GM23248 (cell line): ENCODE results near the gene OR11L1. TPM values are rescaled to one million over a fixed set of nuclear protein-coding genes. Genes with fewer than 3 reads are reported as not detected.

Experiments
- DNase-seq: peaks from one replicate; pipeline ENCODE4 v3.0.0-alpha.2; 2015
- H2AFZ ChIP-seq: fragments of 200-600 bp; sonication (generic); 2 replicates; pipeline ENCODE4 v1.6.1; 2016; ENCODE audit warnings: antibody characterized with exemption
- H3F3A ChIP-seq: fragments of 200-600 bp; sonication (generic); 2 replicates; pipeline ENCODE4 v1.6.1; 2016; ENCODE audit warnings: mild to moderate bottlenecking, antibody characterized with exemption, mixed run types; ENCODE audit not compliant: insufficient read depth
- H3K27ac ChIP-seq: fragments of 200-600 bp; sonication (generic); 2 replicates; pipeline ENCODE4 v1.5.1; 2016; ENCODE audit warnings: mild to moderate bottlenecking
- H3K27me3 ChIP-seq: fragments of 200-600 bp; sonication (generic); replicated peaks from 2 replicates; pipeline ENCODE4 v1.6.1; 2016; ENCODE audit warnings: mild to moderate bottlenecking; ENCODE audit not compliant: insufficient read depth
- H3K36me3 ChIP-seq: fragments of 200-600 bp; sonication (generic); 2 replicates; pipeline ENCODE4 v1.6.1; 2016; ENCODE audit warnings: low read depth, mild to moderate bottlenecking
- H3K4me1 ChIP-seq: fragments of 200-600 bp; sonication (generic); 2 replicates; pipeline ENCODE4 v1.6.1; 2016; ENCODE audit warnings: mild to moderate bottlenecking; ENCODE audit not compliant: insufficient read depth
- H3K4me2 ChIP-seq: fragments of 200-600 bp; sonication (generic); one replicate; pipeline ENCODE4 v1.6.1; 2016; ENCODE audit warnings: mild to moderate bottlenecking; ENCODE audit not compliant: unreplicated experiment
- H3K4me3 ChIP-seq: fragments of 200-600 bp; sonication (generic); 2 replicates; pipeline ENCODE4 v1.5.1; 2016; ENCODE audit warnings: mild to moderate bottlenecking
- H3K79me2 ChIP-seq: fragments of 200-600 bp; sonication (generic); 2 replicates; pipeline ENCODE4 v1.6.1; 2016; ENCODE audit warnings: mild to moderate bottlenecking; ENCODE audit not compliant: insufficient read depth
- H3K9ac ChIP-seq: fragments of 200-600 bp; sonication (generic); 2 replicates; pipeline ENCODE4 v1.6.1; 2016; ENCODE audit warnings: mild to moderate bottlenecking
- H3K9me2 ChIP-seq: fragments of 200-600 bp; sonication (generic); 2 replicates; pipeline ENCODE4 v1.6.1; 2016; ENCODE audit warnings: mixed run types, mild to moderate bottlenecking, moderate library complexity; ENCODE audit not compliant: insufficient read depth
- H3K9me3 ChIP-seq: fragments of 200-600 bp; sonication (generic); one replicate; pipeline ENCODE4 v1.6.1; 2017; ENCODE audit warnings: low read depth
- H4K20me1 ChIP-seq: fragments of 200-600 bp; sonication (generic); 2 replicates; pipeline ENCODE4 v1.6.0; 2016; ENCODE audit not compliant: insufficient read depth
- EZH2 ChIP-seq: fragments of 200-600 bp; sonication (generic); IDR thresholded peaks from 2 replicates; pipeline ENCODE4 v1.6.1; 2018; ENCODE audit warnings: antibody characterized with exemption, mild to moderate bottlenecking; ENCODE audit not compliant: insufficient read depth, poor library complexity, severe bottlenecking
- EZH2phosphoT487 ChIP-seq: fragments of 200-600 bp; sonication (generic); IDR thresholded peaks from 2 replicates; pipeline ENCODE4 v1.6.1; 2018; ENCODE audit warnings: antibody characterized with exemption, moderate library complexity, mild to moderate bottlenecking, low read depth; ENCODE audit not compliant: insufficient read depth
- WGBS, 2 experiments: methylation state at CpG; one replicate each; pipeline ENCODE4 v1.1.6; 2015 to 2017; ENCODE audit warnings: low lambda C conversion rate in 2 of 2, low coverage in 1 of 2; ENCODE audit errors: missing lambda C conversion rate in 2 of 2; 5-methylcytosine and 5-hydroxymethylcytosine counted together
- in situ Hi-C: fragments of 300-500 bp; cut with MboI; formaldehyde crosslinking; loops from 2 replicates; pipeline ENCODE4 v1.15.0; 2020
- polyA plus RNA-seq: library from polyadenylated mRNA; unstranded; fragments of >200 nt; fragmentation: Nextera tagmentation; extraction: Ambion mirVana; gene quantifications from 2 replicates; pipeline ENCODE4 v1.2.1, GENCODE V29; 2016
- total RNA-seq: library from RNA; depleted of rRNA; stranded (reverse); fragments of >200 nt; shearing (Covaris generic); gene quantifications from 2 replicates; pipeline ENCODE4 v1.2.3, GENCODE V29; 2014

OR11L1 gene
- total and polyA plus RNA-seq, 2 experiments from 2014 or later, result not detected

GRCh38 chr1:247855911-247856310, 14.2 kb upstream of the OR11L1 start:
- H3K79me2 ChIP-seq, result no peaks in the 10 kb centered on the region
- H3K4me3 ChIP-seq, result no peak overlapping the region
- WGBS, 2 experiments, result 45 to 49% methylated on average over 4 of the region's 4 CpGs
- no peaks in the 10 kb centered on the region for H3K27me3 ChIP-seq
- in situ Hi-C loops, result no loop called here
- no peaks in the 10 kb centered on the region for H3K9me3 ChIP-seq
- H3K27ac ChIP-seq, result no peak overlapping the region
- no peak overlapping the region for H3K9ac ChIP-seq
- H3K36me3 ChIP-seq, result no peaks in the 10 kb centered on the region
- H3F3A ChIP-seq, result no peaks in the 10 kb centered on the region
- no peaks in the 10 kb centered on the region for H3K9me2 ChIP-seq
- H3K4me2 ChIP-seq, result no peak overlapping the region
- H3K4me1 ChIP-seq, result no peaks in the 10 kb centered on the region
- no peak for TF ChIP-seq EZH2
- TF ChIP-seq EZH2phosphoT487, result no peak
- DNase-seq, result no peak
- H2AFZ ChIP-seq, result no peak overlapping the region
- H4K20me1 ChIP-seq, result no peaks in the 10 kb centered on the region

DNA sequence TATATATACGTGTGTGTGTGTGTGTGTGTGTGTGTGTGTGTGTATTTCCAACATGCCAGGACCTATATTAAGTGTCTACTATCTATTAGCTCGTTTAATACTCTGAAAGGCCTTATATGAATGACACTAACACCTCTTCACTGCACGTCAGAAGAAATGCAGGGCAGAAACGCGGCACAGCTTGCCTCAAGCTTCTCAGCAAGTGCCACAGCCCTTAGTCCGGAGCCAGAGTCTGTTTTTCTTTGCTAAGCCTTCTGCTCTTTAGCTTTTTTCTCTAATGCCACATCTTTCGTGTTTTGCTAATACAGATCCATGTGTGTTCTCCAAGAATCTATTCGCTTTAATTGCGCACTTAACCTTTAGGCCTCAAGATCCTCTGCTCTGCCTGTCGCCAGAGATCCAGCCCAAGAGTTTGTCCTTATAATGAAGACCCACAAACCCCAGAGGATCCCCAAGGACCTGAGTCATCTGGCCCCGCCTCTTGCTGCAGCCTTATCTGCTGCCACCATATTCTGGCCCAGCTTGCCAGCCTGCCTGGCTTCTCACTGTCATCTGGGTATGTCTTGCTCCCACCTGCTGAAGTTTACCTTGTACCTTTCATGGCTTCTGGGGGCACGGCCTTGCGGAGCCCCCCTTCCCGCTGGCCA, 13.3 kb upstream of the OR11L1 start:
- H3K9me3 ChIP-seq, result no peaks in the 10 kb centered on the region
- no peak overlapping the region for H3K4me2 ChIP-seq
- no peaks in the 10 kb centered on the region for H3K9me2 ChIP-seq
- H3F3A ChIP-seq, result no peaks in the 10 kb centered on the region
- H4K20me1 ChIP-seq, result no peaks in the 10 kb centered on the region
- H3K36me3 ChIP-seq, result no peaks in the 10 kb centered on the region
- in situ Hi-C loops, result no loop called here
- H3K4me3 ChIP-seq, result no peak overlapping the region
- no peak for DNase-seq
- no peak overlapping the region for H3K9ac ChIP-seq
- H3K79me2 ChIP-seq, result no peaks in the 10 kb centered on the region
- no peaks in the 10 kb centered on the region for H3K4me1 ChIP-seq
- no peak overlapping the region for H3K27ac ChIP-seq
- WGBS, 2 experiments, result 37% methylated on average over 14 of the region's 14 CpGs
- no peak for TF ChIP-seq EZH2
- no peak for TF ChIP-seq EZH2phosphoT487
- H3K27me3 ChIP-seq, result no peaks in the 10 kb centered on the region
- H2AFZ ChIP-seq, result no peak overlapping the region

GRCh38 chr1:247849616-247850015, 7.9 kb upstream of the OR11L1 start:
- Histone ChIP-seq H3K4me2 (no peak overlapping the region), H3K9me3 (no peaks in the 10 kb centered on the region), H3K27me3 (no peaks in the 10 kb centered on the region), H3K4me3 (no peak overlapping the region), H2AFZ (no peak overlapping the region), H3K9ac (no peak overlapping the region), H3K79me2 (no peaks in the 10 kb centered on the region), H3K36me3 (no peaks in the 10 kb centered on the region), H3K27ac (no peak overlapping the region), H3K9me2 (no peaks in the 10 kb centered on the region), H3F3A (no peaks in the 10 kb centered on the region), H3K4me1 (no peaks in the 10 kb centered on the region), H4K20me1 (no peaks in the 10 kb centered on the region)
- in situ Hi-C loops, result no loop called here
- TF ChIP-seq EZH2 (no peak), EZH2phosphoT487 (no peak)
- 28 to 31% methylated on average over 1 of the region's 1 CpG for WGBS, 2 experiments
- DNase-seq, result no peak

GRCh38 chr1:247848346-247848745, 6.7 kb upstream of the OR11L1 start:
- Histone ChIP-seq H2AFZ (no peak overlapping the region), H4K20me1 (no peaks in the 10 kb centered on the region), H3K27ac (no peak overlapping the region), H3K4me2 (no peak overlapping the region), H3F3A (no peaks in the 10 kb centered on the region), H3K79me2 (no peaks in the 10 kb centered on the region), H3K9ac (no peak overlapping the region), H3K9me2 (no peaks in the 10 kb centered on the region), H3K9me3 (no peaks in the 10 kb centered on the region), H3K4me1 (no peaks in the 10 kb centered on the region), H3K4me3 (no peak overlapping the region), H3K36me3 (no peaks in the 10 kb centered on the region), H3K27me3 (no peaks in the 10 kb centered on the region)
- no peak for DNase-seq
- in situ Hi-C loops, result no loop called here
- 19 to 20% methylated on average over 7 of the region's 7 CpGs for WGBS, 2 experiments
- TF ChIP-seq EZH2 (no peak), EZH2phosphoT487 (no peak)

- TF ChIP-seq EZH2phosphoT487 (no peak), EZH2 (no peak)
- Histone ChIP-seq H3K9me3 (no peaks in the 10 kb centered on the region), H3K4me2 (no peak overlapping the region), H3K27ac (no peak overlapping the region), H3K79me2 (no peaks in the 10 kb centered on the region), H3K36me3 (no peaks in the 10 kb centered on the region), H3K27me3 (no peaks in the 10 kb centered on the region), H3K4me1 (no peaks in the 10 kb centered on the region), H3F3A (no peaks in the 10 kb centered on the region), H3K9me2 (no peaks in the 10 kb centered on the region), H3K9ac (no peak overlapping the region), H2AFZ (no peak overlapping the region), H4K20me1 (no peaks in the 10 kb centered on the region), H3K4me3 (no peak overlapping the region)
- WGBS, 2 experiments, result 21 to 22% methylated on average over 5 of the region's 5 CpGs
- no peak for DNase-seq
- in situ Hi-C loops, result no loop called here
Observed at GRCh38 chr1:247845693-247846017, 4.0 kb upstream of the OR11L1 start.
